PFSK-1 (cell line): ENCODE results near the gene RBP2.

Experiments used
- FOXP2 ChIP-seq: optimal IDR thresholded peaks from 2 replicates; pipeline ENCODE3; 2011; ENCODE audit warnings: borderline replicate concordance, control low read depth, inconsistent platforms; ENCODE audit not compliant: insufficient read depth; ENCODE audit errors: extremely low read length, extremely low read depth
- POLR2AphosphoS5 ChIP-seq: IDR thresholded peaks from 2 replicates; pipeline ENCODE4 v1.6.1; 2012; ENCODE audit warnings: low read depth, mild to moderate bottlenecking, control low read depth, low read length, moderate library complexity
- SIN3A ChIP-seq: IDR thresholded peaks from 2 replicates; pipeline ENCODE4 v1.6.1; 2012; ENCODE audit warnings: mild to moderate bottlenecking, low read length, moderate library complexity, borderline replicate concordance; ENCODE audit not compliant: insufficient read depth
- TAF1 ChIP-seq: IDR thresholded peaks from 2 replicates; pipeline ENCODE4 v1.6.1; 2012; ENCODE audit warnings: low read length, control low read depth, borderline replicate concordance; ENCODE audit not compliant: insufficient read depth
- TF ChIP-seq, protein P1 (sequence below), 2 experiments: IDR thresholded peaks; 2 replicates each; pipeline versions ENCODE4 v1.6.1 to v1.8.0; 2011 to 2012; ENCODE audit warnings: low read depth in 2 of 2, low read length in 2 of 2, control low read depth in 1 of 2, inconsistent platforms in 1 of 2, mild to moderate bottlenecking in 1 of 2, moderate library complexity in 1 of 2; ENCODE audit not compliant: insufficient read depth in 1 of 2

DNA sequence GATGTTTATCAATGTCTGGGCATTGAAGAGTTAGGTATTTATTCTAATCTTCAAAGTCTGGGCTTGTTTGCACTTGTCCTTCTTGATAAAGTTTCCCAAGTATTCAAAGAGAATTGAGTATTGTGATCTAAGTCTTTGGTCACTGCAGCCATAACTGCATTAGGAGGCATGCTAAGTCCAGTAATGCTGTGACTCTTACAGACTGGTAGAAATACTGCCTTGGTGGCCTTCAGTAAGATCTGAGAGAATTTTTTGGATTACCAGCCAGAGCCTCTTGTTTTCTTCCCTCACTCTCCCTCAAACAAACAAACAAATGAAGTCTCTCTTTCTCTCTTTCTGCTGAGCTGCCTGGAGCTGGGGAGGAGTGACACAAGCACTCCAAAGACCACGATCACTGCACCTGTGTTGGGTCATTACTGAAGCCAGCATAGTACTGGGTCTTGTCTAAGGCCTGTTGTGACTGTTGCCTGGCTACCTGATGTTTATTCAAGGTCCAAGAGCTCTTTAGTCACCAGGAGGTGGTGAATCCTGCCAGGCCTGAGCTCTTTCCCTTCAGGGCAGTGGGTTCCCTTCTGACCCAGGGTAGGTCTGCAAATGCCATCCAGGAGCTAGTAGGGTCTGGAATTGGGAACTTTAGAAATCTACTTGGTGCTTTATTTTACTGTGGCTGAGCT lies 14.8 kb upstream of the RBP2 start:
- no peak for TF ChIP-seq TAF1
- no peak for TF ChIP-seq POLR2AphosphoS5
- TF ChIP-seq, protein P1, sequence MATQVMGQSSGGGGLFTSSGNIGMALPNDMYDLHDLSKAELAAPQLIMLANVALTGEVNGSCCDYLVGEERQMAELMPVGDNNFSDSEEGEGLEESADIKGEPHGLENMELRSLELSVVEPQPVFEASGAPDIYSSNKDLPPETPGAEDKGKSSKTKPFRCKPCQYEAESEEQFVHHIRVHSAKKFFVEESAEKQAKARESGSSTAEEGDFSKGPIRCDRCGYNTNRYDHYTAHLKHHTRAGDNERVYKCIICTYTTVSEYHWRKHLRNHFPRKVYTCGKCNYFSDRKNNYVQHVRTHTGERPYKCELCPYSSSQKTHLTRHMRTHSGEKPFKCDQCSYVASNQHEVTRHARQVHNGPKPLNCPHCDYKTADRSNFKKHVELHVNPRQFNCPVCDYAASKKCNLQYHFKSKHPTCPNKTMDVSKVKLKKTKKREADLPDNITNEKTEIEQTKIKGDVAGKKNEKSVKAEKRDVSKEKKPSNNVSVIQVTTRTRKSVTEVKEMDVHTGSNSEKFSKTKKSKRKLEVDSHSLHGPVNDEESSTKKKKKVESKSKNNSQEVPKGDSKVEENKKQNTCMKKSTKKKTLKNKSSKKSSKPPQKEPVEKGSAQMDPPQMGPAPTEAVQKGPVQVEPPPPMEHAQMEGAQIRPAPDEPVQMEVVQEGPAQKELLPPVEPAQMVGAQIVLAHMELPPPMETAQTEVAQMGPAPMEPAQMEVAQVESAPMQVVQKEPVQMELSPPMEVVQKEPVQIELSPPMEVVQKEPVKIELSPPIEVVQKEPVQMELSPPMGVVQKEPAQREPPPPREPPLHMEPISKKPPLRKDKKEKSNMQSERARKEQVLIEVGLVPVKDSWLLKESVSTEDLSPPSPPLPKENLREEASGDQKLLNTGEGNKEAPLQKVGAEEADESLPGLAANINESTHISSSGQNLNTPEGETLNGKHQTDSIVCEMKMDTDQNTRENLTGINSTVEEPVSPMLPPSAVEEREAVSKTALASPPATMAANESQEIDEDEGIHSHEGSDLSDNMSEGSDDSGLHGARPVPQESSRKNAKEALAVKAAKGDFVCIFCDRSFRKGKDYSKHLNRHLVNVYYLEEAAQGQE (IDR thresholded peaks at IDR 0.05; ENCODE audit: insufficient read depth in 1 of 2, low read depth in 2 of 2, low read length in 2 of 2), result no peak
- TF ChIP-seq FOXP2, result no peak
- no peak for TF ChIP-seq SIN3A
